ENCODE measurements around the gene LIMS1. TPM values are rescaled to one million over a fixed set of nuclear protein-coding genes. Genes with fewer than 3 reads are reported as not detected.
"Not testable (repeated sequence)": the region's sequence is repeated elsewhere in the genome, so short reads cannot be mapped to it uniquely, and the experiment has no call there.

Gene LIMS1
- total and polyA plus RNA-seq, 4 donors, result 48.0 to 111 (median 88.4) TPM

GRCh38 chr2:108633409-108633808 lies 99.1 kb downstream of the LIMS1 start:
- H3K27me3 ChIP-seq (ENCODE audit: control insufficient read depth in 1 of 2, insufficient read depth in 2 of 2, low read length in 1 of 2), result no peaks in the 10 kb centered on the region
- no peak overlapping the region for H3K27ac ChIP-seq (ENCODE audit: low read depth in 1 of 2, low read length in 2 of 2)
- H3K36me3 ChIP-seq (ENCODE audit: control insufficient read depth in 1 of 2, insufficient read depth in 2 of 2, low read length in 1 of 2), result no peaks in the 10 kb centered on the region
- intact Hi-C loops (cut with DNase I), result no loop called here
- WGBS, 2 donors, result 11 to 16% methylated on average over 1 of the region's 1 CpG
- peaks cover 4 to 5% of the 10 kb centered on the region in 2 donors for H3K4me1 ChIP-seq (ENCODE audit: control insufficient read depth in 1 of 2, insufficient read depth in 2 of 2, low read length in 2 of 2)
- H3K9me3 ChIP-seq (ENCODE audit: control insufficient read depth, low read length), result no peaks in the 10 kb centered on the region
- H3K4me3 ChIP-seq (ENCODE audit: low read length in 2 of 2), result no peak overlapping the region
- no peak for ATAC-seq (ENCODE audit: low FRiP score)
- no peak for DNase-seq

- Histone ChIP-seq H3K27me3 (ENCODE audit: control insufficient read depth in 1 of 2, insufficient read depth in 2 of 2, low read length in 1 of 2) (no peaks in the 10 kb centered on the region), H3K4me1 (ENCODE audit: control insufficient read depth in 1 of 2, insufficient read depth in 2 of 2, low read length in 2 of 2) (peaks cover 4 to 5% of the 10 kb centered on the region in 2 donors), H3K36me3 (ENCODE audit: control insufficient read depth in 1 of 2, insufficient read depth in 2 of 2, low read length in 1 of 2) (no peaks in the 10 kb centered on the region), H3K4me3 (ENCODE audit: low read length in 2 of 2) (no peak overlapping the region), H3K27ac (ENCODE audit: low read depth in 1 of 2, low read length in 2 of 2) (peak overlapping the region in 1 of 2 donors; percentile 60), H3K9me3 (ENCODE audit: control insufficient read depth, low read length) (no peaks in the 10 kb centered on the region)
- DNase-seq, result no peak
- intact Hi-C loops (cut with DNase I), result no loop called here
- no peak for ATAC-seq (ENCODE audit: low FRiP score)
These were observed 99.7 kb downstream of the LIMS1 start for GRCh38 chr2:108634011-108634410.

GRCh38 chr2:108634576-108635160 lies 100.4 kb downstream of the LIMS1 start:
- intact Hi-C loops (cut with DNase I), result no loop called here
- no peaks in the 10 kb centered on the region for H3K9me3 ChIP-seq (ENCODE audit: control insufficient read depth, low read length)
- no peak for ATAC-seq (ENCODE audit: low FRiP score)
- H3K4me3 ChIP-seq (ENCODE audit: low read length in 2 of 2), result no peak overlapping the region
- no peaks in the 10 kb centered on the region for H3K27me3 ChIP-seq (ENCODE audit: control insufficient read depth in 1 of 2, insufficient read depth in 2 of 2, low read length in 1 of 2)
- H3K27ac ChIP-seq (ENCODE audit: low read depth in 1 of 2, low read length in 2 of 2), result peak overlapping the region in 1 of 2 donors; percentile 33
- no peaks in the 10 kb centered on the region for H3K36me3 ChIP-seq (ENCODE audit: control insufficient read depth in 1 of 2, insufficient read depth in 2 of 2, low read length in 1 of 2)
- peaks cover 4 to 5% of the 10 kb centered on the region in 2 donors for H3K4me1 ChIP-seq (ENCODE audit: control insufficient read depth in 1 of 2, insufficient read depth in 2 of 2, low read length in 2 of 2)
- DNase-seq, result no peak
- 61 to 76% methylated on average over 10 of the region's 10 CpGs for WGBS, 2 donors

- 48 to 49% methylated on average over 13 of the region's 13 CpGs for WGBS, 2 donors
- peak; percentile 2 for ATAC-seq (ENCODE audit: low FRiP score)
- intact Hi-C loops (cut with DNase I), result loop anchor here in 1 of 2 donors (2.0 kb wide), 1 partner anchor 39 kb away; no protein-coding TSS in a partner anchor
- Histone ChIP-seq H3K27ac (ENCODE audit: low read depth in 1 of 2, low read length in 2 of 2) (no peak overlapping the region), H3K4me3 (ENCODE audit: low read length in 2 of 2) (no peak overlapping the region), H3K27me3 (ENCODE audit: control insufficient read depth in 1 of 2, insufficient read depth in 2 of 2, low read length in 1 of 2) (no peaks in the 10 kb centered on the region), H3K36me3 (ENCODE audit: control insufficient read depth in 1 of 2, insufficient read depth in 2 of 2, low read length in 1 of 2) (no peaks in the 10 kb centered on the region), H3K9me3 (ENCODE audit: control insufficient read depth, low read length) (no peaks in the 10 kb centered on the region), H3K4me1 (ENCODE audit: control insufficient read depth in 1 of 2, insufficient read depth in 2 of 2, low read length in 2 of 2) (peaks cover 4 to 5% of the 10 kb centered on the region in 2 donors)
- no peak for DNase-seq
These were observed 101.5 kb downstream of the LIMS1 start for GRCh38 chr2:108635630-108636354.

GRCh38 chr2:108637304-108637669 lies 103.0 kb downstream of the LIMS1 start:
- Histone ChIP-seq H3K36me3 (ENCODE audit: control insufficient read depth in 1 of 2, insufficient read depth in 2 of 2, low read length in 1 of 2) (no peaks in the 10 kb centered on the region), H3K9me3 (ENCODE audit: control insufficient read depth, low read length) (no peaks in the 10 kb centered on the region), H3K27ac (ENCODE audit: low read depth in 1 of 2, low read length in 2 of 2) (no peak overlapping the region), H3K4me3 (ENCODE audit: low read length in 2 of 2) (no peak overlapping the region), H3K27me3 (ENCODE audit: control insufficient read depth in 1 of 2, insufficient read depth in 2 of 2, low read length in 1 of 2) (no peaks in the 10 kb centered on the region), H3K4me1 (ENCODE audit: control insufficient read depth in 1 of 2, insufficient read depth in 2 of 2, low read length in 2 of 2) (peaks cover 4 to 5% of the 10 kb centered on the region in 2 donors)
- 0 to 1% methylated on average over 4 of the region's 4 CpGs for WGBS, 2 donors
- DNase-seq, result peak in 1 of 2 donors; percentile 79
- intact Hi-C loops (cut with DNase I), result loop anchor here in 1 of 2 donors (2.0 kb wide), 1 partner anchor 40 kb away; no protein-coding TSS in a partner anchor
- ATAC-seq (ENCODE audit: low FRiP score), result peak; percentile 88

- no peaks in the 10 kb centered on the region for H3K9me3 ChIP-seq (ENCODE audit: control insufficient read depth, low read length)
- WGBS, 2 donors, result 28 to 51% methylated on average over 4 of the region's 4 CpGs
- no peak overlapping the region for H3K4me3 ChIP-seq (ENCODE audit: low read length in 2 of 2)
- no peaks in the 10 kb centered on the region for H3K27me3 ChIP-seq (ENCODE audit: control insufficient read depth in 1 of 2, insufficient read depth in 2 of 2, low read length in 1 of 2)
- no peaks in the 10 kb centered on the region for H3K36me3 ChIP-seq (ENCODE audit: control insufficient read depth in 1 of 2, insufficient read depth in 2 of 2, low read length in 1 of 2)
- DNase-seq (no peak), ATAC-seq (ENCODE audit: low FRiP score) (no peak)
- no peak overlapping the region for H3K27ac ChIP-seq (ENCODE audit: low read depth in 1 of 2, low read length in 2 of 2)
- intact Hi-C loops (cut with DNase I), result no loop called here
- no peaks in the 10 kb centered on the region for H3K4me1 ChIP-seq (ENCODE audit: control insufficient read depth in 1 of 2, insufficient read depth in 2 of 2, low read length in 2 of 2)
These were observed 106.5 kb downstream of the LIMS1 start for GRCh38 chr2:108640731-108641130.

GRCh38 chr2:108641756-108642155 lies 107.5 kb downstream of the LIMS1 start:
- ATAC-seq (ENCODE audit: low FRiP score) (no peak), DNase-seq (no peak)
- WGBS, 2 donors, result 41 to 56% methylated on average over 2 of the region's 2 CpGs
- H3K9me3 ChIP-seq (ENCODE audit: control insufficient read depth, low read length), result no peaks in the 10 kb centered on the region
- H3K4me3 ChIP-seq (ENCODE audit: low read length in 2 of 2), result no peak overlapping the region
- H3K4me1 ChIP-seq (ENCODE audit: control insufficient read depth in 1 of 2, insufficient read depth in 2 of 2, low read length in 2 of 2), result no peaks in the 10 kb centered on the region
- H3K27ac ChIP-seq (ENCODE audit: low read depth in 1 of 2, low read length in 2 of 2), result no peak overlapping the region
- intact Hi-C loops (cut with DNase I), result no loop called here
- H3K36me3 ChIP-seq (ENCODE audit: control insufficient read depth in 1 of 2, insufficient read depth in 2 of 2, low read length in 1 of 2), result no peaks in the 10 kb centered on the region
- no peaks in the 10 kb centered on the region for H3K27me3 ChIP-seq (ENCODE audit: control insufficient read depth in 1 of 2, insufficient read depth in 2 of 2, low read length in 1 of 2)

GRCh38 chr2:108643261-108643849 lies 109.1 kb downstream of the LIMS1 start:
- intact Hi-C loops (cut with DNase I), result no loop called here
- ATAC-seq (ENCODE audit: low FRiP score), result no peak

GRCh38 chr2:108643862-108644261 lies 109.6 kb downstream of the LIMS1 start:
- not testable (repeated sequence) for H3K4me1 ChIP-seq (ENCODE audit: control insufficient read depth in 1 of 2, insufficient read depth in 2 of 2, low read length in 2 of 2)

More at GRCh38 chr2:108643261-108643849, 109.1 kb downstream of the LIMS1 start:
- H3K9me3 ChIP-seq (ENCODE audit: control insufficient read depth, low read length), result no peaks in the 10 kb centered on the region
- H3K36me3 ChIP-seq (ENCODE audit: control insufficient read depth in 1 of 2, insufficient read depth in 2 of 2, low read length in 1 of 2), result no peaks in the 10 kb centered on the region
- no peaks in the 10 kb centered on the region for H3K4me1 ChIP-seq (ENCODE audit: control insufficient read depth in 1 of 2, insufficient read depth in 2 of 2, low read length in 2 of 2)
- 71 to 85% methylated on average over 15 of the region's 15 CpGs for WGBS, 2 donors
- no peak overlapping the region for H3K27ac ChIP-seq (ENCODE audit: low read depth in 1 of 2, low read length in 2 of 2)
- H3K4me3 ChIP-seq (ENCODE audit: low read length in 2 of 2), result no peak overlapping the region
- H3K27me3 ChIP-seq (ENCODE audit: control insufficient read depth in 1 of 2, insufficient read depth in 2 of 2, low read length in 1 of 2), result no peaks in the 10 kb centered on the region
- no peak for DNase-seq

More at GRCh38 chr2:108643862-108644261, 109.6 kb downstream of the LIMS1 start:
- H3K36me3 ChIP-seq (ENCODE audit: control insufficient read depth in 1 of 2, insufficient read depth in 2 of 2, low read length in 1 of 2); ATAC-seq (ENCODE audit: low FRiP score); H3K4me3 ChIP-seq (ENCODE audit: low read length in 2 of 2); DNase-seq; H3K9me3 ChIP-seq (ENCODE audit: control insufficient read depth, low read length); H3K27ac ChIP-seq (ENCODE audit: low read depth in 1 of 2, low read length in 2 of 2); H3K27me3 ChIP-seq (ENCODE audit: control insufficient read depth in 1 of 2, insufficient read depth in 2 of 2, low read length in 1 of 2); intact Hi-C loops (cut with DNase I): not testable (repeated sequence)
- WGBS, 2 donors, result 90 to 91% methylated on average over 4 of the region's 4 CpGs
